Fibroblast of villous mesenchyme (primary cell): Measurements from ENCODE around the gene RTP2. TPM values are rescaled to one million over a fixed set of nuclear protein-coding genes. Genes with fewer than 3 reads are reported as not detected.

Experiments
- DNase-seq: peaks from one replicate; pipeline ENCODE4 v3.0.0-alpha.2; 2010; ENCODE audit warnings: low read depth
- H3K4me3 ChIP-seq: 2 replicates; pipeline ENCODE4 v1.5.1; 2011; ENCODE audit warnings: low read depth, mild to moderate bottlenecking, low read length
- CTCF ChIP-seq: IDR thresholded peaks from 2 replicates; pipeline ENCODE4 v1.5.1; 2012; ENCODE audit warnings: low read depth, mild to moderate bottlenecking, low read length; ENCODE audit not compliant: insufficient read depth
- total RNA-seq: library from RNA; depleted of rRNA; stranded (reverse); fragments of >200 nt; gene quantifications from 2 replicates; pipeline ENCODE4 v1.2.3, GENCODE V29; 2012

RTP2 gene
- total RNA-seq, 1 donor: not detected

- no peak for TF ChIP-seq CTCF
- no peak for DNase-seq
- H3K4me3 ChIP-seq: peak overlapping the region; percentile 93
Measured at GRCh38 chr3:187738071-187738330, 35.6 kb upstream of the RTP2 start.

- TF ChIP-seq CTCF: peak; percentile 15
- peak overlapping the region; percentile 93 for H3K4me3 ChIP-seq
- peak; percentile 83 for DNase-seq
Measured at GRCh38 chr3:187737368-187738070, 35.2 kb upstream of the RTP2 start.

GRCh38 chr3:187737006-187737367 lies 34.6 kb upstream of the RTP2 start:
- DNase-seq: peak; percentile 37
- H3K4me3 ChIP-seq: peak overlapping the region; percentile 93
- no peak for TF ChIP-seq CTCF

GRCh38 chr3:187736418-187736871 lies 34.1 kb upstream of the RTP2 start:
- TF ChIP-seq CTCF: no peak
- peak overlapping the region; percentile 93 for H3K4me3 ChIP-seq
- peak; percentile 91 for DNase-seq

GRCh38 chr3:187735837-187736236 lies 33.5 kb upstream of the RTP2 start:
- H3K4me3 ChIP-seq: no peak overlapping the region
- no peak for TF ChIP-seq CTCF
- DNase-seq: no peak

GRCh38 chr3:187735383-187735782 lies 33.0 kb upstream of the RTP2 start:
- TF ChIP-seq CTCF: no peak
- no peak for DNase-seq
- H3K4me3 ChIP-seq: no peak overlapping the region

GRCh38 chr3:187734841-187735240 lies 32.5 kb upstream of the RTP2 start:
- no peak for TF ChIP-seq CTCF
- H3K4me3 ChIP-seq: no peak overlapping the region
- DNase-seq: peak; percentile 48
